ENCODE results near the gene HOXD13. TPM values are rescaled to one million over a fixed set of nuclear protein-coding genes. Genes with fewer than 3 reads are reported as not detected.
A peak's percentile ranks its signal among the peaks of the same experiment; 100 is the strongest.

The HOXD13 gene
- total and polyA plus RNA-seq, 2 donors (not counting 3 experiments of a cell fraction or from before 2014, with no cell fraction given): not detected

GRCh38 chr2:176111309-176111663 lies 18.8 kb downstream of the HOXD13 start:
- intact Hi-C loops (cut with micrococcal nuclease): no loop called here
- ChIA-PET POLR2A (no interaction called here), CTCF (interaction anchor here (0.6 to 4.3 kb wide), 24 partner anchors 9 to 1115 kb away, joined by 3 to 24 read pairs (median 5); partner anchors contain the start of gene HOXD9)
- Histone ChIP-seq H4K20me1 (replicated peaks; ENCODE audit: control insufficient read depth, extremely low read depth, insufficient read depth, low read length) (no peaks in the 10 kb centered on the region), H3K9me3 (replicated peaks; ENCODE audit: control insufficient read depth, insufficient read depth, low read length) (no peaks in the 10 kb centered on the region), H3K36me3 (ENCODE audit: control insufficient read depth in 2 of 2, extremely low read depth in 1 of 2, insufficient read depth in 2 of 2, low read length in 2 of 2) (no peaks in the 10 kb centered on the region), H3K4me3 (replicated peaks in 1 of 3; ENCODE audit: insufficient read depth in 1 of 3, low read depth in 1 of 3, low read length in 3 of 3) (no peak overlapping the region), H3K27me3 (ENCODE audit: control insufficient read depth in 2 of 2, insufficient read depth in 2 of 2, low read length in 2 of 2) (peaks cover 79 to 96% of the 10 kb centered on the region in 2 experiments), H3K9ac (replicated peaks; ENCODE audit: extremely low read depth, insufficient read depth, low read length) (no peak overlapping the region), H3K79me2 (ENCODE audit: control insufficient read depth, insufficient read depth, low read length) (no peaks in the 10 kb centered on the region), H3K27ac (ENCODE audit: insufficient read depth, low read depth, low read length) (no peak overlapping the region), H3K4me1 (ENCODE audit: control insufficient read depth, extremely low read depth, insufficient read depth, low read length) (no peaks in the 10 kb centered on the region), H3K4me2 (ENCODE audit: insufficient read depth, low read length) (no peak overlapping the region), H2AFZ (ENCODE audit: low read depth, low read length) (no peak overlapping the region), H3K9me1 (replicated peaks; ENCODE audit: control insufficient read depth, extremely low read depth, insufficient read depth, low read length) (no peaks in the 10 kb centered on the region)
- FAIRE-seq (peak; percentile 92), DNase-seq (ENCODE audit: low read depth, low spot score) (peak; percentile 74)
- TF ChIP-seq GATA2 (IDR thresholded peaks at IDR 0.05; ENCODE audit: insufficient read depth, insufficient read length, low read depth, low read length) (no peak), FOS (IDR thresholded peaks at IDR 0.05; ENCODE audit: borderline replicate concordance, insufficient read depth, low read length) (no peak), MAX (IDR thresholded peaks at IDR 0.05; ENCODE audit: insufficient read depth, insufficient read length) (no peak), EZH2 (IDR thresholded peaks at IDR 0.05; ENCODE audit: borderline replicate concordance, low read depth, low read length, severe bottlenecking) (no peak), POLR2A (IDR thresholded peaks at IDR 0.05; ENCODE audit: low read depth, low read length) (no peak), CTCF (IDR thresholded peaks at IDR 0.05; ENCODE audit: extremely low read depth in 1 of 2, insufficient read depth in 1 of 2, low read depth in 1 of 2, low read length in 2 of 2) (peak; percentile 87 to 93)
- no TSS peak for BruUV-seq (replicated peaks)
- dilution Hi-C loops (cut with MboI; ENCODE audit: extremely low pct_ligation_motif_present, low sequenced_read_pairs): no loop called here
